Measurements from ENCODE around the gene TRABD.
A peak's percentile ranks its signal among the peaks of the same experiment; 100 is the strongest.
"Not testable (repeated sequence)": the region's sequence is repeated elsewhere in the genome, so short reads cannot be mapped to it uniquely, and the experiment has no call there.

TRABD gene

GRCh38 chr22:50185375-50186087 is at the start of gene TRABD:
Gene TRABD, plus strand, starts transcription at chr22:50185913. Its CDS starts 7,148 bp downstream, at chr22:50193061.
- FAIRE-seq: no peak

GRCh38 chr22:50136581-50137015 is 49.1 kb upstream of the TRABD start:
- FAIRE-seq: no peak

- not testable (repeated sequence) for FAIRE-seq
Observed at GRCh38 chr22:50137277-50137676, 48.4 kb upstream of the TRABD start.

DNA sequence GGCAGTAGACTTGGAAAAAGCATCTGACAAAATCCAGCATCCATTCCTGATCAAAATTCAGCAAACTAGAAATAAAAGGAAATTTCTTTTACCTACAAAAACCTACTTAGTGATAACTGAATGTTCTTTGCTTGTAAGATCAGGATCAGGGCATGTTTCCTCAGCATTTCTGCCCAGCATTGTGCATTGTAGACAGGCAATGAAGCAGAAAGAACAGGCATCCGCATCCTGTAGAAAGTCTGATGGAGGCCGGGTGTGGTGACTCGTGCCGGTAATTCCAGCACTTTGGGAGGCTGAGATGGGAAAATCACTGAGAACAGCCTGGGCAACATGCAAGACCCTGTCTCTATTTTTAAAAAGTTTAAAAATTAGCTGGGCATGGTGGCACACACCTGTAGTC is 47.7 kb upstream of the TRABD start:
- no peak for FAIRE-seq

- FAIRE-seq: no peak
Observed at GRCh38 chr22:50138988-50139387, 46.7 kb upstream of the TRABD start.

GRCh38 chr22:50139843-50140415 is 45.8 kb upstream of the TRABD start:
- FAIRE-seq: no peak

- FAIRE-seq: no peak
Observed at GRCh38 chr22:50140615-50141014, 45.1 kb upstream of the TRABD start.

GRCh38 chr22:50141462-50141861 is 44.3 kb upstream of the TRABD start:
- FAIRE-seq: no peak

GRCh38 chr22:50141891-50142363 is 43.8 kb upstream of the TRABD start:
- peak; percentile 61 for FAIRE-seq

- FAIRE-seq: no peak
Observed at GRCh38 chr22:50143096-50143495, 42.6 kb upstream of the TRABD start.

- no peak for FAIRE-seq
Observed at GRCh38 chr22:50144005-50144614, 41.6 kb upstream of the TRABD start.

GRCh38 chr22:50145721-50146438 is 39.8 kb upstream of the TRABD start:
- FAIRE-seq: no peak

DNA sequence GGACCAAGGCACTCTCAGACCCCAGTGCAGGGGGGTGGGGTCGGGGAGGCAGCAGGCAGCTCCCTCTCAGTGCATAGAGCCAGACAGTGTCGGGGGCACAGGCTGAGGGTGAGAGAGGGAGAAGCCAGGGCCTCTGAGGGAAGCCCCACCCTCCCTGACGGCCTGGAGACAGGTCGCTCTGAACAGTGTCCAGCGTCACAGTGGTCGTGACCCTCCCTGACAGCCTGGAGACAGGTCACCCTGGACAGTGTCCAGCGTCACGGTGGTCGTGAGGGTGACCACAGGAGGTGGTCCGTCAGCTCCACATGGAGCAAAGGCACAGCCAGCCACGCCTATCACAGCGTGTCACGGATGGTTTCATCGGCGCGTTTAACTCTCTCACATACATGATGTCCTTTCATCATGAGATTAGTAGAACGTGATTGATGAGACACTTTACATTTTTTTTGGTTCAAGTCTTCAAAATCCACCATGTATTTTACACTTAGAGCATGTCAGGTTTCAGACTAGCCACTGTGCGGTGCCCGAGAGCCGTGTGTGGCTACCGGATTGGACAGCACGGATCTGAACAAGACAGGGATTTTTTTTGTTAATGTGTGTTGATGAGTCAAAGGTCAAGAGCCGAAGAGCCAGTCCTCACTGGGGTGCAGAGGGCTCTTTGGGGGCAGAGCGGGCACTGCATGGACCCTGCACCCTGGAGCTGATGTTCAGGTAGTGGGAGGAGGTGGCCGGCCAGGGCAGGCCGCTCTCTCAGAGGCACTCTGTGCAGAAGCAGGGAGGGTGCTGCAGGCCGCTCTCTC is 39.1 kb upstream of the TRABD start:
- FAIRE-seq: peak; percentile 61

DNA sequence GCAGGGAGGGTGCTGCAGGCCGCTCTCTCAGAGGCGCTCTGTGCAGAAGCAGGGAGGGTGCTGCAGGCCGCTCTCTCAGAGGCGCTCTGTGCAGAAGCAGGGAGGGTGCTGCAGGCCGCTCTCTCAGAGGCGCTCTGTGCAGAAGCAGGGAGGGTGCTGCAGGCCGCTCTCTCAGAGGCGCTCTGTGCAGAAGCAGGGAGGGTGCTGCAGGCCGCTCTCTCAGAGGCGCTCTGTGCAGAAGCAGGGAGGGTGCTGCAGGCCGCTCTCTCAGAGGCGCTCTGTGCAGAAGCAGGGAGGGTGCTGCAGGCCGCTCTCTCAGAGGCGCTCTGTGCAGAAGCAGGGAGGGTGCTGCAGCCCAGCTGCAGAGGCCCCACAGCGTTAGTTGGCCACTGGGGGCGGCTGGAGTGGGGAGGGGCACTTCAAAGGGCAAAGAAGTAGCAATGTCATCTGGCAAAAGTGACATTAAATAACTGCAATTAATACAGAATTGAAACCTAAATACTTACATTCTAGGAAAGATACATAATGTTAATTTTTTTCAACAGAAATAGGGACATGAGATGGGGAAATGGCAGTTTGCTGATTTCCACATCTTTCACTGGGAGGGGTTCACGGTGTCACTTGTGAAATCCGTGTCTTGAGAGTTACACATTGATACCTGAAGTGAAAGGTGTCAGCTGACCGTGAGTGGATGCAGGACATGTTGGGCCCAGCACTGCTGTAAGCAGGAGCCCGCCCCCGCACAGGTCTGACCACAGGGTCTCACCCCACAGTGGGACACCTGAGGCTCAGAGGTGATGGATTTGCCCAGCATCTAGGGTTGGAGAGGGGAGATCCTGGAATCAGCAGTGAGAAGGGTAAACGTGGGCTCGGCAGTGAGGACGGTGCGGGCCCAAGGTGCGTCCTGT is 38.2 kb upstream of the TRABD start:
- FAIRE-seq: not testable (repeated sequence)

DNA sequence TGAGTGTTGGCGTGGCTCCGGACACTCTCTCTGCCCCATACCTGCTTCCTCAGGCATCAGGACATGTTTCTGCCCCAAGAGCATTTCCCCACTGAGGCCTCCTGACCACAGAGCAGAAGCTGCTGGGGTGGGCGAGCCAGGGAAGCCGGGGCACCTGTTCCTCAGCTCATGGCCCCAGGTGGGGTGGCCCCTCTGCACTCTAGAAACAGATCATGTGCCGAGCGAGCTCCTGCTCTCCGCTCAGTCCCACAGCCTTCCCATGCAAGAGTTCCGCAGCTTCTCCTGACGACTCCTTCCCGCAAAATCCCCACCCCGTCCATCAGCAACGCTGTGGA is 37.6 kb upstream of the TRABD start:
- no peak for FAIRE-seq

GRCh38 chr22:50148991-50149721 is 36.6 kb upstream of the TRABD start:
- FAIRE-seq: no peak

GRCh38 chr22:50150161-50151129 is 35.3 kb upstream of the TRABD start:
- no peak for FAIRE-seq

GRCh38 chr22:50151571-50152537 is 33.9 kb upstream of the TRABD start:
- FAIRE-seq: no peak
